NCI-H1048 (cell line): ENCODE data around the gene CTSD.

Source experiments
- DNase-seq: peaks from one replicate; lab custom pipeline; 2025; lab: John Stamatoyannopoulos, UW

CTSD gene

DNA sequence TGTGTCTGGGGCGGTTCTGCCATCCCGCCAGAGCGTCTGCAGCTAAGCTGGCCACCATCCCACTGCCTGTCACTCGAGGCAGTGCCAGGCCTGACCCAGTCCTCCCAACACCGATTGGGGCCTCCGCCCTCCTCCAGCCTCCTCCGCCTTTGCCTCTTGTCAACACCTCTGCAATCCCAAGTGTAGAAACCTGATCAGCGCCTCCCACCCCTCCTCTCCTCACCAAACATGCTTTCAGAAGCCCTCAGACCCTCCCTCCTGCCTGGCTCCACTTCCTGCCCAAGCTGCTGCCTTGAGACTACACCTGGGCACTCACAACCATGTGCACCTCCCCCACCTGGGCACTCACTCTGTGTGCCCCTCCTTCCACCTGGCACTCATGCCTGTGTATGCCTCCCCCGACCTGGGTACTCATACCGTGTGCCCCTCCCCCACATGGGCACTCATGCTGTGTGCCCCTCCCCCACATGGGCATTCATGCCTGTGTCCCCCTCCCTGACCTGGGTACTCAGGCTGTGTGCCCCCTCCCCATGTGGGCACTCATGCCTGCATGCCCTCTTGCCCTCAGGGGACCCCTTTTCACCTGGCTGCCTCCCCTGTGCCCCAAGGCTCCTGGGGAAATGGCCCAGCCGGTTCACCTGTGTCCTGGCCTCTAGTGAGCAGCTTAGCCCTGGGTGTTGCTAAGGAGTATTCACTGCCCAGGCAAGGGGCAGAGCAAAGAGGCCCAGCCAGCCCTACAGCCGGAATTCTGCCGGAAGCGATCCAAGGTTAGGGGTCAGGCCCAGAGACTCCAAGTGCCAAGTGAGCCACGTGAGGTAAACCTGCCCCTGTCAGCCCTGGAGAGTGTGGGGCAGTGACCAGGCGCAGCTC is 7.8 kb downstream of the CTSD start:
- DNase-seq: no peak

DNA sequence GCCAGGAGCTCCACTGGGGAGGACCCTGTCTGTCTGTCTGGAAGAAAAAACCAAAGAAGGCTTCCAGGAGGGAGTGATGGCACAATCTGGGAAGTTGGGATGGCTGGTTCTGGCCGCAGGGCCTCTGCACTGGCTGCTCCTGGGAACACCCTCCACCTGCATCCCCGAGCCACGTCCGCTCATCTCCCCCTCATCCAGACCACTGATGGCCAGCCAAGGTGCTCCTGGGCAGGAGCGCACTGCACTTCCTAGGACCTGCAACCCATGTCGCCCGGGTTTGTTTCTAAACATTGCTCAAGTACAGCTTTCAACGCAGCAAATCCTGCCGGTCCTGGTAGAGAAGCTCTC is 8.4 kb downstream of the CTSD start:
- no peak for DNase-seq

DNA sequence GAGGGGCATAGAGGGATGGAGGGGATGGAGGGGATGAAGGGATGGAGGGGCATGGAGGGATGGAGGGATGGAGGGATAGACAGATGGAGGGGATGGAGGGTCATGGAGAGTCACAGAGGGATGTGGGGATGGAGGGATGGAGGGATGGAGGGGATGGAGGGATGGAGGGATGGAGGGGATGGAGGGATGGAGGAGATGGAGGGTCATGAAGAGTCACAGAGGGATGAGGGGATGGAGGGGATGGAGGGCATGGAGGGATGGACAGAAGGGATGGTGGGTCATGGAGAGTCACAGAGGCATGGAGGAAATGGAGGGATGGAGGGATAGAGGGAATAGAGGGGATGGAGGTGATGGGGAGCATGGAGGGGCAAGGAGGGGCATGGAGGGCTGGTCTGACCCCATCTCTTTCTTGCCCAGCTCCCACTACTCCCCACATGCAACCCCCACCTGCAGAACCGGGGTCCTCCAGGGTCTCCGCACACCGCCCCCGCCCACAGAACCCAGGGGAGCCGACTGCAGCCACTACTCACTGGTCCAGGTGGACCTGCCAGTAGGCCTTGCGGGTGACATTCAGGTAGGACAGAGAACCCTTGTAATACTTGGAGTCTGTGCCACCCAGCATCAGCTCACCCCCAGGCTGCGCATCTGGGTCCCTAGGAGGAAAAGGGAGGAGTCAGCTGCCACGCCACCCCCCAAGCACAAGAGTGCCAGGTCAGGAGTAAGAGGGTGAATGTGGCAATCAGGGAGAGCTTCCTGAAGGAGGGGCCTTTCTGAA is 9.2 kb downstream of the CTSD start:
- no peak for DNase-seq

DNA sequence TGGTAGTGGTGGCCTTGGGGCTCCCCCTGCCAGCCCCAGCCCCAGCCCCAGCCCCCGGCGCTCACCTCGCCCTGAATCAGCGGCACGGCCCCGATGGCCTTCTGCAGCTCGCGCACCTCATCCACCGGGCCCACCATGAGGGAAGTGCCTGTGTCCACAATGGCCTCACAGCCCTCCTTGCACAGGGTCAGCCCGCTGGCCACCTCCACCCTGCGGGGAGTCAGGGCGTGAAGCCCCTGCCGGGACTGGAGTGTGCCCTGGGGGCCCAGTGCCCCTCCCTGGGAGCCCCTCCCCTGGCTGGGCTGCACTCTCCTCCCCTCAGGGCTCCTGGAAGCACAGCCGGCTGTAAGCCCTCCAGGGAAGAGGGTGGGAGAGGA is 9.8 kb downstream of the CTSD start:
- no peak for DNase-seq

DNA sequence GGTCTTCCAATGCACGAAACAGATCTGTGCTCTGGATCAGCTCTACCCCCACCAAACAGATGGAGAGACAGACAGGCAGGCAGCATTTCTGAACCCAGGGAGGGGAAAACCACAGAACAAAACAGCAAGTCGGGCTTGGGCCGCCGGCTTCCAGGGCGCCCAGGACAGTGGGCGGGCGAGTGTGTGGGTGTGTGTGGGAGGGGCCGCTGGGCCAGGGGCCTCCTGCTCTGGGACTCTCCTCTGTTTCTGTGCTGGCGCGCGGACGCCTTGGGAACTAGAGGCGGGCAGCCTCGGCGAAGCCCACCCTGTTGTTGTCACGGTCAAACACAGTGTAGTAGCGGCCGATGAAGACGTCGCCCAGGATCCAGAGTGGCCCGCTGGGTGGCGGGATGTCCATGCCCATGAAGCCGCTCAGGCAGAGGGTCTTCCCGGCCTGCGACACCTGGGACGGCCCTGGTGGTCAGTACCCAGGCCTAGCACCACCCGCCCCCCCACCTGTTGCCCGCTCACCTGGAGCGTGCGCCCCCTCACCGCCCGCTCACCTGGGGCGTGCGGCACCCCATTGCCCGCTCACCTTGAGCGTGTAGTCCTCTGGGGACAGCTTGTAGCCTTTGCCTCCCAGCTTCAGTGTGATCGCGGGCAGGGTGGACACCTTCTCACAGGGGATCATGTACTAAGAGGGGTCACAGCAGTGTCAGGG is 10.3 kb downstream of the CTSD start:
- DNase-seq: no peak

DNA sequence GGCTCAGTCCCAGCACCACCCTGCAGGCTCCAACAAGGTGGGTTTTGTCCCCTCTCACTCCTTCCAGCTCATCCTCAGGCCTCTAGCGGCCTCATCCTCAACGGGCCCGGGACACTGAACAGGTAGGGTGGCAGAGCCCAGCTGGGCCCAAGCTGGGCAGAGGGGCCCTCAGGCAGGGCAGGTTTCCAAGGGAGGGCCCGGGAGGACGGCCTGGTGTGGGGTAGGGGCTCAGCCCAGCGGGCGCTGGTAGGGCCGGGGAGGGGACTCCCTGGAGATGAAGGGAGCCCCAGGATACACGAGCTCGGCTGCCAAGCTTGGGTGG is 10.9 kb downstream of the CTSD start:
- no peak for DNase-seq

DNA sequence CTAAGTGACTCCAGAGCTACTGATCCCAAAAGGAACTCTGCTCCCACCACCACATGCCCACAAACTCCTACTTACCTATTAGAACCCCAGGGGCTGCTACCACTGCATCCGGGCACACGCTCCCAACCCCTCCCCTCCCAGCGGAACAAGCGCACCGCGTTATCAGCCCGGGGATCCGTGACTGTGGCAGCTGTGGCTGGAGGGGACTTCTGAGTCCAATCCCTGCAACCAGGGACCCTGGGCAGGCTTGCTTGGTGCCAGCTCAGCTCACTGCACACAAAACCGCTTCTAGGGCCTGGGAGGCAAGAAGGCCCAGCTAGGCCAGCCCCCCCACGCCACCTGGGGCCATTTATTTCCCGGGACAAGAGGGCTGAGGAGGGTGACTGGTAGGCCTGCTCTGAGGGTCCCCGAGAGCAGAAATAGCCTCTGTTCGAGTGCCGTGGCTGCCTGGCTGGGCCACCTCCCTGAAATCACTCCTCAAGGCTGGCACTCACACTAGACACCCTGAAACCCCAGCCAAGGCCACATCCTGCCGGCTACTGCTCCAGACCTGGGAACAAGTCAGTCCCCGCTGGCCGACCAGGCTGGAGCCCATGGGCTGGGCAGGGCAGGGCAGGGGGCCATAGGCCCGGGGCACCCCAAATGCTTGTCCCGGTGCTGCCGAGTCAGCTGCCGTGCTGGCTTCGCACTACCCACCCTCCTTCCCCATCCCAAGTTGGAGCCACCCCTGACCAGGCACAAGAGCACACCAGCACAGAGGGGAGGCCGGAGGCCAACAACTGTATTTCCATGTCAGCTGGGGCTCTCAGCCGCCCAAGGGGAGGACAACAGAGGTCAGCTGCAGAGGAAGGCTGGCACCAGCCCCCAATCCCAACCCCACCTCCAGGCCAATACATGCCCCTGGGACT is 11.5 kb downstream of the CTSD start:
- DNase-seq: no peak

DNA sequence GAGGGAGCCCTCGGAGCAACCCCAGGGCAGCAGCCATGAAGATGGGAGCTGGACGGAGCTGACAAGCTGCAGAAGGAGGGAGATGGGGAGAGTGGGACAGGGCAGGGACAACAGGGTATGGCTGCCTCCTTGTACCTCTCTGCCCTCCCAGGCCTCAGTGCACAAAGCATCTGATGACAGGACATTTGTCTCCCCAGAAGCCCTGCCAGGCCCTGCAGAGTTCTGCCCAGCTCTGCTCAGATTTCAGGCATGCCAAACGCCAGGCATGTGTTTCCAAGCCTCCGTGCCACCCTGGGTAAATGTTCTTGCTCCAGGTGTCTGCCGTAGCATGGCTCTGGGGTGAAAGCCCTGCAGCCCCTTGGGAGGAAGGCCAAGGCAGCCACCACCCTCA is 12.2 kb downstream of the CTSD start:
- DNase-seq: no peak

DNA sequence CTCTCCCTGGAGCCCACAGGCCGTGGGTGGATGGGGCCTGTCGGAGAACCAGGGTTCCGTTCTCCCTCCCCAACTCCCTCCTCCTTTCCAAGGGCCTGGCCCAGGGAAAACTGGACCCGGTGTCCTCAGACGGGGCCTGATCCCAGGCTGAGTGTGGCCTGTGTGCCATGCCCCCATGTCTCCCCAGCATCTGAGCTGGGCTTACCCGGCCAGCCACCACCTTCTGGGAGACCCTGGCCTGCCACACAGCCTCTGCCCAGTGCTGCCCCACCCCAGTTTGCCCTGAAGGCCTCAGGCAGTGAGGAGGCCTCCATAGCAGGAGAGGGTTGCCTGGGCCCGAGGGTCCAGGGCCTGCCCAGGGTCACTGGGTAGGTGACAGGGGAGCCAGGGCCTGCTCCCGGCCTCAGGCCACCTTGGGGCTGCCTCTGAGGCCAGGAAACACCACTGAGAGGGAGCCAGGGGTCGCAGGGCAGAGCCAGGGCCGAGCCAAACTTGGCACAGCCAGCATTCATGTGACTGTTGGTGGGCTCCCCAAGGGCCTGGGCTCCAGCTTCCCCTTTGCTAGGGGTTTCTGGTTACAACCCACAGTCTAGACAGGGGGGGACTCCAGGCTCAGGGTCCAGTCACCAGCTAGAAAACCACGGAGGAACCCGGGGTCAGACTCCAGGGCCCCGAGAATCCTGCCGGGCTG is 12.7 kb downstream of the CTSD start:
- no peak for DNase-seq

DNA sequence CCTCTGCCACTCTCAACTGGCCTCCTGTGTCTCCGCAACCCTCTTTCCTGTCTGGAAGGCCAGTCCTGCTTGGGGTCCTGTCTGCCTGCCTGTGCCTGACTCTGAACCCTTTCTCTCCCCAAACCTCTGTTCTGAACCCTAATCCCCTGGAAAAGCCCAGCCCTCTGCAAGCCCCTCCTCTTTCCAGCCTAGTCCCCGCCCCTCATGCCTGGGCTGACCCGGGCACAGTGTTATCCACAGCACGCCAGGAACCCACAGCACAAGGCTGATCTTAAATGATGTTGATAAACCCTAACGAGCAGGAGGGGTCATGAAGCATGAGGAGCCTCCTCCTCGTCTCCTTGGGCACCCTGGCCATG is 13.3 kb downstream of the CTSD start, which contains the start of gene IFITM10:
Gene IFITM10 (minus strand): TSS at position 115 of the 359 bp plus-strand sequence. CDS start 153 bp downstream, outside the sequence.
- no peak for DNase-seq

DNA sequence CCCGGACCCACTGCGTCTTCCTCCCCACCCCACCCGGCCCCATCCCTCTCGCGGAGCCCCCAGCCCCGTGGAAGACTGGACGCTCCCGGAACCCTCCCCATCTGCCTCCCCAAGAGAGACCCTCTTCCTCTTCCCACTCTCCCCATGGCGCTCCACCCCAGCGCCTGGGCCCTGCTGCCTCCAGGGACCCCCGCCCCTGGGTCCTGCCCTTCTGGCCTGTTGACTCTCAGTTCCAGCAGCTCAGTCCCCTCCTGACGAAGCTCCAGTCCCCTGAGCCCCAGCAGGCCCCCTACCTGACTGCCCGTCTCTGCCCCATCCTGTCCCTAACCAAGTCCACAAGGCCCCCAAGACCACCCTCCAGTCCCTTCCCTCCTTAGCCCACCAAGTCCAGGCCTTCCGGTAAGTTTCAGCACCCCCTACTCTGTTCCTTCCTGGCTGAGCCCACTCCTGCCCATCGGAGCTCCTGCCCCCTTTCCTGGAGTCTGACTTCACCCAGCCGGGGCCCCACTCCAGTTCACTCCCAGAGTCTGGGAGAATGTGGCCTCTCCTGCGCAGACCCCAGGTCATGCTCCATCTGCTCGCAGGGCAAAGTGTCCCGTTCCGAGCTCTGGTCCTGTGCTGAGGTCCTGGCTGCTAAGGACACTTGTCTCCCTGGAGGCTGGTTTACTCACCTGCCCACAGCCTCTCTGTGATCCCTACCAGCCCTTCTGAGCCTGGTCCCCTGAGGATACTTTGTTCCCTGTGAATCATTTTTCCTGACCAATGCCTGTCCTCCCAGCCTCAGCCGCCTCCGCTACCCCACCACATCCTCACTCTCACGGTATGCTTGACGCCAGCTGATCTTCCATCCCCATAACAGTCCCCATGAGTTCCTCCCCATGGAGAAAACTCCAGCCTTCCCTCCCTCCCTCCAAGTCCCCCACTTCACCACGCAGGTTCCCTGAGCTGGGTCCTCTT is 14.1 kb downstream of the CTSD start:
- DNase-seq: no peak

DNA sequence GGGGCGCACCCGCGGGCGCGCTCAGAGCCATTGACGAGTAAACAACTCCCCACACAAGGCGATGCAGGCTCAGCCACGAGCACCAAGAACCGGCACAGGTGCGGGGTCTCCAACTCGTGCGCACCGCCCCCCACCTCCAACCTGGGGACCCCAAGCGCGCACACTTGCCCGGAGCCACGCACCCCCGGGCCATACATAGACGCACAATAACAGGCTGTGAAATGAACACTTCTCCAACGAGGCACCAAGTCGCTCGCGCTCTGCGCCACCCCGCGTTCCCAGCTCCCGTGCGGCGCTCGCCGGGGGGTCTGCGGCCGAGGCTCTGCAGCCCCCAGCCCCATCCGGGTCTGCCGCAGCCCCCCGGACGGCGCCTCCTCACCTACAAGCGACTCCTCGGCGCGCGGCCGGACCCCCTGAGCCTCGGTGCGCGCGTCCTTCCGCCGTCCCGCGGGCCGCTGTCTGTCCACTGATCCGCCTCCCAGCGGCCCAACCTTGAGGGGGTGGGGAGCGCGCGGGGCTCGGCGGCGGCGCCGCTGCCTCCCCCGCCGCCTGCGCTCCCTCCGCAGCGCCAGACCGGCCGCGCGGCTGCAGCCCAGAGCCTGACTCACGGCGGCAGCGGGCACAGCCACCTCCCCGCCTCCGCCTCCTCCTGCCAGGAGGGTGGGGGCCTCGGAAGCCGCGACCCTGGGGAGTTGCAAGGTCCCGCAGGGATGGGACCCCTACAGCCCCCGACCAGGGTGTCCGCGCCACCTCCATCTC is 14.9 kb downstream of the CTSD start:
- DNase-seq: no peak

DNA sequence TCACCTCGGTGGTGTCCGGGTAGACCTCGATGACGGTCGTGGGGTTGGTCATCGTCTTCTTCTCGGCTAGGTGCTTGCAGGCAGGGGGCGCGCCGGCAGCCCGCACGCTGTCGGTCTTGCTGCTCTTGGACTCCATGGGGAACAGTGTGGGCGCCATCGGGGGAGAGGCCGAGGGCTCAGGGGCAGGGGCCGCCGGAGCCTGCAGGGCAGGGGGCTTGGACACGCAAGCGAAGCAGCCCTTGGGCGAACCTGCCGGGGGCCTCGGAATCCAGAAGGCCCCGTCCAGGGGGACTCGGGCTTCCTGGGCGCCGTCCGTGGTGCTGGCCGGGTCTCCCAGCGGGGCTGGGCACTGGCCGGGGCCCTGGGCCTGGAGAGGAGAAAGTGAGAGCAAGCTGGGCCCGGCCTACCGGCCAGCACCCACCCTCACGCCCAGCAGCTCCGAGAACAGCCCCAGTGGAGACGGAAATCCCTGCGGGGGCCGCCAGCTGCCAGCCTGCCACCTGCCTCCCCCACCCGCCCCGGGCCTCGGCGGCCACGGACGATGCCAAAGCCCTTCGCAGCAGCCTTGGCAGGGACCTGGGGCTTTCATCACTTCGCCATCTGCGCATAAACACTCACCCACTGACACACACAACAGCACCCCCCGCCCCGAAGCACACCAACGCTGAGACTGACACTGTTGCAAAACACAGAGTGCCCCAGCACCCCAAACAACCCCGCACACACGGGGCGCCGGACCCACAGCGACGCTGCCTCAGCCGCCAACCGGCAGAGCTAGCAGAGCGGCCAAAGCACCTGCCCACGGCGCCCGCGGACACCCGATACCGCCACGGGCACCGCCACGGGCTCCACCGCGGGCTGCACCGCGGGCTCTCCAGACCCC is 15.7 kb downstream of the CTSD start:
- DNase-seq: no peak

DNA sequence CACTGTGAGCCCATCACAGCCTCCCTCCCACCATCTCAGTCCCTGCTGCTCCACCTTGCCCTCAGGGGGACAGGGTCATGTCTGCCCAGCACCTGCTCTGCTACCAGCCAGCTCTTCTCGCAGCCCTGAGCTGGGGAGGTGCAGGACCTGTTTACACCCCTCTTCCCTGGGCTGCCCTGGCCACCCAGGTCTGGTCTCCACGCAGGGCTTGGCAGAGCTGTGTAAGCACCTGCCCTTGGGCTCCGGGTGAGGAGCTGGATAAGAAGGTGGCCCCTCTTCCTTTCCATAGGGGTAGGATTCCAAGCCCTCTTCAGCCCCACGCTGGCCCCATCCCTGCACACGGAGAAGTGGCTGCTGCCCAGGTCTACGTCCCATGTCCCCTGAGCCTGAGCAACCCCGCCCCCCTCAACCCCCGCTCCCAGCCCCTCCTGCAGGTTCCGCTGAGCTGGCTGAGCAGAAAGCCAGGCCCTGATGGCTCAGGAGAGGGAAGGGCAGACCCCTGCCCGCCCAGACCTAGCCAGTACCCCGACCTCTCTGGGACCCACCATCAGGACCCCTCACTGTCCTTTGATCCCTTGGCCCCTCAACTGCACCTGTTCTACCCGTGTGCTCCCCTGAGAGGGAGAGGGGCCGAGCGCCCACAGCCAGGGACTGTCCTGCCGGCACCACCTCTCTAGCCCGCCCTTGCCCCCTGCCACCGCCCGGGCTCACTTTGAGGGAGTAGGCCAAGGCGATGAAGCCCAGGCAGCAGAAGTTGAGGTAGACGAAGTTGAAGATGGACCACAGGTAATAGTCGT is 16.6 kb downstream of the CTSD start:
- DNase-seq: no peak

DNA sequence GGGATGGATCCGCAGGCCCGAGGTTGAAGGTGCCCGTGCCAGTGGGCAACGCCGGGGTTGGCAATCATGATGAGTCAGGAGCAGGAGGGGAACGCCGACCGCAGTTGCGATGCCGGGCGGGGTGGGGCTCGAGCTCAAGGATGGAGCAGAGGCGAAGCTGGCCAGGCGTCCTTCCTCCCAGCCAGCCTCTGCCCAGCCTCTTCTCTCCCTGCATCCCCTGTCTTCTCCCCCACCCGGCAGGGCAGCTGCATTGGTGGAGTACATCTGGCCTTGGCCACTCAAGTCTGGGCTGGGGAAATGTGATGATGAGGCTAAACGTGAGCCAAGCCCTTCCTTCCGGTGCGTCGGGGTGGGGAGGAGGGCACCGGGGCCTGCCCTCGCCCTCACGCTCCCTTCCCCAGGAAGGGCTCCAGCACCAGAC is 17.2 kb downstream of the CTSD start:
- no peak for DNase-seq

DNA sequence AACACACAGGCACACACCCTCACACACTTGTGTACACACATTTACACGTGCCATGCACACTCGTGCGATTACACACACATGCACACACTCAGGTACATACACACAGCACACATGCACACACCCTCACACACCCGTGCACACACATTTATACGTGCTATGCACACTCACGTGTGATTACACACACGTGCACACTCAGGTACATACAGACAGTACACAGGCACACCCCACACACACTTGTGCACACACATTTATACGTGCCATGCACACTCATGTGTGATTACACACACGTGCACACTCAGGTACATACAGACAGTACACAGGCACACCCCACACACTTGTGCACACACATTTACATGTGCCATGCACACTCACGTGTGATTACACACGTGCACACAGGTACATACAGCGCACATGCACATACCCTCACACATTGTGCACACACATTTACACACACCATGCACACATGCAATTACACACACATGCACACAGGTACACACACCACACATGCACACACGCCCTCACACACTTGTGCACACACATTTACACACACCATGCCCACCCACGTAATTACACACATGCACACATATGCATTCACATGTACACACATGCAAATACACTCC is 17.9 kb downstream of the CTSD start:
- DNase-seq: no peak
